ENCODE data around the gene PSMG3. TPM values are rescaled to one million over a fixed set of nuclear protein-coding genes. Genes with fewer than 3 reads are reported as not detected.
A peak's percentile ranks its signal among the peaks of the same experiment; 100 is the strongest.

PSMG3 gene
- total and polyA plus RNA-seq, 7 experiments from 2014 or later: 12.1 to 57.9 (median 23.4) TPM

DNA sequence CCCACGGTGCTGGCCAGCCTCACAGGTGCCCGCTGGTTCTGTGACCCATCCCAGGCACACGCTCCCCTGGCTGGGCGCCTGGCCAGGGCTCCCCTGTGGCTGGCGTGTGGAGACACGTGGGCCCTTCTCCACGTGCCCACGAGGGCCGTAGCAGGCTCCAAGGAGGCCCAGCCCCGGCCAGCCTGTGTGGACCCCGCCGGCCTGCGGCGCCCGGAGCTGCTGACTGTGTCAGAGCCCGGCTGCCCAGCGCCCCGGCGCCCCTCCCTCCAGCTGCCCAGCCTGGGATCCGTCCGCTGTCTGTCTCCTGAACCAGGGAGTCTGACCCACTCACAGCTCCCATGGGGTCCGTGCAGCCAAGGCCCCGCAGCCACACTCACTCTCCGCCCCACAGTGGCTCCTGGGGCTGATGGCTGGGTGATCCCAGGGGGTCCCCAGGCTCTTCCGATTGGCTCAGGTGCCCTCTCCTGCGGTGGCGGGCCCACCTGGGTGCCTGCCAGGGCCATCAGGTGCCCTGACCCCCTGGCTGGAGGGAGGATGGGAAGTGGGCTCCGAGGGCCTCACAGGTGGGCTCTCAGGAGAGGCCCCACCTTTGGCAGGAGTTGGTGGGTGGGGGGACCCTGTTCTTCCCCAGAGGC lies 23.4 kb downstream of the PSMG3 start:
- Mint-ChIP-seq H3K27ac (no peak overlapping the region), H3K9me3 (no peaks in the 10 kb centered on the region), H3K36me3 (peaks cover 0 to 4% (median 0%) of the 10 kb centered on the region in 5 donors), H3K4me1 (peaks cover 0 to 8% (median 4%) of the 10 kb centered on the region in 7 donors), H3K27me3 (no peaks in the 10 kb centered on the region), H3K4me3 (no peak overlapping the region)
- Histone ChIP-seq H3K4me1 (ENCODE audit: control insufficient read depth in 2 of 2, insufficient read depth in 2 of 2, low read length in 2 of 2) (no peaks in the 10 kb centered on the region), H3K27me3 (ENCODE audit: control insufficient read depth in 2 of 2, insufficient read depth in 2 of 2, low read length in 2 of 2) (no peaks in the 10 kb centered on the region), H3K36me3 (ENCODE audit: control insufficient read depth in 2 of 3, insufficient read depth in 3 of 3, low read length in 3 of 3) (peaks cover 0 to 33% (median 0%) of the 10 kb centered on the region in 3 experiments), H3K27ac (ENCODE audit: low read depth, low read length) (no peak overlapping the region), H3K4me3 (ENCODE audit: low read length) (no peak overlapping the region), H3K9me3 (ENCODE audit: control insufficient read depth in 2 of 3, low read length in 3 of 3) (no peaks in the 10 kb centered on the region)
- ATAC-seq (no peak), DNase-seq (no peak)
- ChIA-PET CTCF (interaction anchor here (0.6 kb wide), 1 partner anchor 143 kb away, joined by 3 read pairs; no protein-coding TSS in a partner anchor), POLR2A (no interaction called here)
- intact Hi-C loops (cut with micrococcal nuclease): no loop called here

GRCh38 chr7:1545417-1546246 lies 24.2 kb downstream of the PSMG3 start:
- H3K4me1 ChIP-seq (ENCODE audit: control insufficient read depth in 2 of 2, insufficient read depth in 2 of 2, low read length in 2 of 2): no peaks in the 10 kb centered on the region
- no peaks in the 10 kb centered on the region for H3K27me3 ChIP-seq (ENCODE audit: control insufficient read depth in 2 of 2, insufficient read depth in 2 of 2, low read length in 2 of 2)
- H3K4me3 Mint-ChIP-seq: no peak overlapping the region
- H3K4me3 ChIP-seq (ENCODE audit: low read length): no peak overlapping the region
- intact Hi-C loops (cut with micrococcal nuclease): no loop called here
- ATAC-seq (peak; percentile 15), DNase-seq (no peak)
- POLR2A ChIA-PET: no interaction called here
- H3K4me1 Mint-ChIP-seq: peaks cover 0 to 8% (median 4%) of the 10 kb centered on the region in 7 donors
- H3K9me3 ChIP-seq (ENCODE audit: control insufficient read depth in 2 of 3, low read length in 3 of 3): no peaks in the 10 kb centered on the region
- H3K27ac Mint-ChIP-seq: no peak overlapping the region
- peaks cover 0 to 4% (median 0%) of the 10 kb centered on the region in 5 donors for H3K36me3 Mint-ChIP-seq
- no peaks in the 10 kb centered on the region for H3K27me3 Mint-ChIP-seq
- CTCF ChIA-PET: no interaction called here
- H3K36me3 ChIP-seq (ENCODE audit: control insufficient read depth in 2 of 3, insufficient read depth in 3 of 3, low read length in 3 of 3): peaks cover 0 to 40% (median 0%) of the 10 kb centered on the region in 3 experiments
- no peak overlapping the region for H3K27ac ChIP-seq (ENCODE audit: low read depth, low read length)
- no peaks in the 10 kb centered on the region for H3K9me3 Mint-ChIP-seq

GRCh38 chr7:1544896-1545416 lies 24.9 kb downstream of the PSMG3 start:
- H3K27me3 ChIP-seq (ENCODE audit: control insufficient read depth in 2 of 2, insufficient read depth in 2 of 2, low read length in 2 of 2): no peaks in the 10 kb centered on the region
- intact Hi-C loops (cut with micrococcal nuclease): no loop called here
- no peak overlapping the region for H3K4me3 ChIP-seq (ENCODE audit: low read length)
- peak overlapping the region in 3 of 9 donors; percentile 5 to 52 (median 28) for H3K27ac Mint-ChIP-seq
- POLR2A ChIA-PET: no interaction called here
- H3K36me3 Mint-ChIP-seq: peaks cover 0 to 4% (median 0%) of the 10 kb centered on the region in 5 donors
- peaks cover 0 to 8% (median 4%) of the 10 kb centered on the region in 7 donors for H3K4me1 Mint-ChIP-seq
- H3K36me3 ChIP-seq (ENCODE audit: control insufficient read depth in 2 of 3, insufficient read depth in 3 of 3, low read length in 3 of 3): peaks cover 0 to 46% (median 0%) of the 10 kb centered on the region in 3 experiments
- no peaks in the 10 kb centered on the region for H3K9me3 ChIP-seq (ENCODE audit: control insufficient read depth in 2 of 3, low read length in 3 of 3)
- H3K4me1 ChIP-seq (ENCODE audit: control insufficient read depth in 2 of 2, insufficient read depth in 2 of 2, low read length in 2 of 2): no peaks in the 10 kb centered on the region
- no peaks in the 10 kb centered on the region for H3K27me3 Mint-ChIP-seq
- ATAC-seq: no peak
- H3K9me3 Mint-ChIP-seq: no peaks in the 10 kb centered on the region
- no peak for DNase-seq
- CTCF ChIA-PET: no interaction called here
- H3K27ac ChIP-seq (ENCODE audit: low read depth, low read length): no peak overlapping the region
- H3K4me3 Mint-ChIP-seq: no peak overlapping the region

DNA sequence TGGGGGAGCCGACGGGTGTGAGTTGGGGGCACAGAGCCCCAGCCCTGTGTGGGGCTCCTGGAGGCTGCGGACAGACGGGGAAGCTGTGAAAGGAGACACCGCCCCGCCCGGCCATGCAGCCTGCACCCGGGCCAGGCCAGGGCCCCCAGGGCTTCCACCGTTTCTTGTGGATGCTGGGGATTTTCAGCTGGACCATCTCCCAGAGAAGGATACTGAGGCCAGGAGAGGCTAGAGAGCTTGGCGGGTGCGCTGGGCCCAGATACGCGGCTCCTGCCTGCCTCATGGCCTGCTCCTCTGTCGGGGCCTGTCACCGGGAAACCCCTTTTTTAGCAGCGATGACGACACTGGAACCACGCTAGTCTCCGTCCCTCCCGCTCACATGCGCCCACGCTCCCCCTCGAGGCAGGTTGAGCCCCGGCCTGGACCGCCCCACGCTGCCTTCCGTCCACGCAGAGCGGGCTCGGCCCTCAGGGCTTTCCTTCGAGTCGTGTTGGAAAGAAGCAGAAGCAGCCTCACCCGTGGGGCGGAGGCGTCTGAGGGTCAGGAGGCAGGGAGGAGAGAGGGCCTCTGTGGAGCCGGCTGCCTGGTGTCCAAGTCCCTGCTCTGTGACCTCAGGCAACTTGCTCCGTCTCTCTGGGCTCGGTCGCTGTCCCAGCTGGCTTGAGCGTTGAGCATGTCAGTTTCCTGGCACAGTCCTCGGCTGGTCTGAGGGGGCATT lies 25.5 kb downstream of the PSMG3 start:
- Mint-ChIP-seq H3K4me3 (no peak overlapping the region), H3K27me3 (no peaks in the 10 kb centered on the region), H3K27ac (peak overlapping the region in 2 of 9 donors; percentile 5 to 28), H3K9me3 (no peaks in the 10 kb centered on the region), H3K4me1 (peaks cover 0 to 8% (median 4%) of the 10 kb centered on the region in 7 donors), H3K36me3 (peaks cover 0 to 4% (median 0%) of the 10 kb centered on the region in 5 donors)
- CTCF ChIA-PET: interaction anchor here (0.7 to 0.8 kb wide), 2 partner anchors 10 to 11 kb away, joined by 3 read pairs; partner anchors contain the start of gene TMEM184A
- Histone ChIP-seq H3K36me3 (ENCODE audit: control insufficient read depth in 2 of 3, insufficient read depth in 3 of 3, low read length in 3 of 3) (peaks cover 0 to 52% (median 0%) of the 10 kb centered on the region in 3 experiments), H3K27ac (ENCODE audit: low read depth, low read length) (no peak overlapping the region), H3K27me3 (ENCODE audit: control insufficient read depth in 2 of 2, insufficient read depth in 2 of 2, low read length in 2 of 2) (no peaks in the 10 kb centered on the region), H3K4me1 (ENCODE audit: control insufficient read depth in 2 of 2, insufficient read depth in 2 of 2, low read length in 2 of 2) (no peaks in the 10 kb centered on the region), H3K9me3 (ENCODE audit: control insufficient read depth in 2 of 3, low read length in 3 of 3) (no peaks in the 10 kb centered on the region), H3K4me3 (ENCODE audit: low read length) (no peak overlapping the region)
- peak; percentile 14 for ATAC-seq
- intact Hi-C loops (cut with micrococcal nuclease): no loop called here
- no peak for DNase-seq
- POLR2A ChIA-PET: no interaction called here

DNA sequence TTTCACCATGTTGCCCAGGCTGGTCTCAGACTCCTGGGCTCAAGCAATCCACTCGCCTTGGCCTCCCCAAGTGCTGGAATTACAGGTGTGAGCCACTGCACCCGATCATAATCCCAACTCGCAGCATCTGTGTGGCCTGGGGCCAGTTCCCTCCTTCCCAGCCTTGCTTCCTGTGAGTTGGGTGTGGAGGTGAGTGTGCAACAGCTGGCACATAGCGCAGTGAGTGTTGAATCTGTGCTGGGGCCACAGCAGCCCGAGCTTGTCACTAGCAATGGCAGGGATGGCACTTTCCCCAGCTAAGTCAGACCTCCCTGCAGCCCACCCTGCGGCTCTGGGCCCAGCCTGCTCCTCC lies 26.0 kb downstream of the PSMG3 start:
- ATAC-seq: peak; percentile 1
- Mint-ChIP-seq H3K4me3 (no peak overlapping the region), H3K36me3 (peaks cover 0 to 4% (median 0%) of the 10 kb centered on the region in 5 donors), H3K4me1 (peaks cover 0 to 5% (median 4%) of the 10 kb centered on the region in 7 donors), H3K9me3 (no peaks in the 10 kb centered on the region), H3K27ac (no peak overlapping the region), H3K27me3 (no peaks in the 10 kb centered on the region)
- POLR2A ChIA-PET: no interaction called here
- H3K9me3 ChIP-seq (ENCODE audit: control insufficient read depth in 2 of 3, low read length in 3 of 3): no peaks in the 10 kb centered on the region
- no peaks in the 10 kb centered on the region for H3K27me3 ChIP-seq (ENCODE audit: control insufficient read depth in 2 of 2, insufficient read depth in 2 of 2, low read length in 2 of 2)
- H3K4me1 ChIP-seq (ENCODE audit: control insufficient read depth in 2 of 2, insufficient read depth in 2 of 2, low read length in 2 of 2): no peaks in the 10 kb centered on the region
- H3K4me3 ChIP-seq (ENCODE audit: low read length): no peak overlapping the region
- H3K36me3 ChIP-seq (ENCODE audit: control insufficient read depth in 2 of 3, insufficient read depth in 3 of 3, low read length in 3 of 3): peaks cover 0 to 57% (median 0%) of the 10 kb centered on the region in 3 experiments
- H3K27ac ChIP-seq (ENCODE audit: low read depth, low read length): no peak overlapping the region
- CTCF ChIA-PET: interaction anchor here (0.7 to 0.8 kb wide), 2 partner anchors 9 to 12 kb away, joined by 3 read pairs; partner anchors contain the start of gene TMEM184A
- DNase-seq: no peak
- intact Hi-C loops (cut with micrococcal nuclease): no loop called here
